Brain microvascular endothelial cell (primary cell): ENCODE data around the gene OR6X1.

Experiments
- DNase-seq: peaks from one replicate; pipeline ENCODE4 v3.0.0-alpha.2; 2020
- H3K27ac ChIP-seq: fragments of 250-450 bp; sonication (Bioruptor Pico); 2 replicates; pipeline ENCODE4 v1.5.1; 2020; ENCODE audit warnings: mild to moderate bottlenecking, moderate library complexity
- H3K27me3 ChIP-seq: fragments of 250-450 bp; sonication (Bioruptor Pico); replicated peaks from 2 replicates; pipeline ENCODE4 v1.5.1; 2020; ENCODE audit warnings: mild to moderate bottlenecking
- H3K36me3 ChIP-seq: fragments of 250-450 bp; sonication (Bioruptor Pico); replicated peaks from 2 replicates; pipeline ENCODE4 v1.5.1; 2020; ENCODE audit warnings: mild to moderate bottlenecking
- H3K4me3 ChIP-seq: 2 replicates; pipeline ENCODE4 v1.5.1; 2011; ENCODE audit warnings: low read depth, mild to moderate bottlenecking, control low read depth, low read length, moderate library complexity
- in situ Hi-C: cut with HindIII; loops from 2 replicates; pipeline ENCODE4 v1.10.0; 2017; ENCODE audit warnings: low sequenced_read_pairs, low pct_ligation_motif_present
- TF ChIP-seq, protein P1 (sequence below): IDR thresholded peaks from 2 replicates; pipeline ENCODE4 v1.5.1; 2011; ENCODE audit warnings: low read depth, mild to moderate bottlenecking, moderate library complexity, low read length, control low read depth, inconsistent platforms; ENCODE audit errors: missing control alignments

OR6X1 gene

DNA sequence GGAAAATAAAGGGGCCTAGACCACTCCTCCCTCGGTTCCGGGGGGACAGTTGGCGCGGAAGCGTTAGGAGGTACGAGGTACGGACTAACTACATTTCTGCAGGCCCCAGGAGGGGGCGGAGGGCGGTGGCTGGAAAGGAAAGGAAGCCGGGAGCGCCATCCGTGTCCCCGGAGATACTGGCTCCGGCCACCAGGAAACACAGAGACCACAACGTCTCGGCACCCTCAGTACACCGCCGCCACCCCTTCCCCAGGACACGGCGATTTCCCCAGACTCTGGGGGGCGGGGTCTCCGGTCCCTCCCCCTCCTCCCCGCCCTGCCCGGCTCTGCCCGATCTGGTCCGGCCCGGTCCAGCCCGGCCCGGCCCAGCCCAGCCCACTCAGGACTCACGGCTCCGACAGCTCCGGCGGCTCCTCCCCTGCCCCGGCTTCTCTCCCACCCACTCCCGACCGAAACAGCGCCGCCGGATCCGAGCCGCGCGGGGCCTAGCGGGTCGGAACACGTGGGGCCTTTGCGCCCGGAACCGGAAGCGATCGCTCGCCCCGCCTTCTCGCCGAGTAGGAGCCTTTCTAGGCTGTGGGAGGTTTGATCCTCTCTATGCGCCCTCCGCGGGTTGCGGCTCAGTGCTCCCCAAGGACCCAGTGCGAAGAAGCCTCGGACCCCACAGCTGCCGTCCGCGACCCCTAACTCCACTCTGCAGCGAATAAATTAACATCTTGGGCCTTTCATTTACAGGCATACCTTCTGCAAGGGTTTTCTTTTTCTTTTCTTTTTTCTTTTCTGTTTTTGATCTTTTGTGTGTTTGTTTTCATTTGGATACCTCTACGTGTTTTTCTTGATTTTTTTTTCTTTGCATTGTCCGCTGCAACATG lies 12.9 kb downstream of the OR6X1 start, which contains the start of gene ZNF202:
TSS of gene ZNF202 (minus strand) at position 502 of the 872 bp plus-strand sequence. CDS start 10,772 bp downstream, outside the sequence.
- H3K27me3 ChIP-seq = no peaks in the 10 kb centered on the region
- DNase-seq = peak; percentile 80
- TF ChIP-seq, protein P1, sequence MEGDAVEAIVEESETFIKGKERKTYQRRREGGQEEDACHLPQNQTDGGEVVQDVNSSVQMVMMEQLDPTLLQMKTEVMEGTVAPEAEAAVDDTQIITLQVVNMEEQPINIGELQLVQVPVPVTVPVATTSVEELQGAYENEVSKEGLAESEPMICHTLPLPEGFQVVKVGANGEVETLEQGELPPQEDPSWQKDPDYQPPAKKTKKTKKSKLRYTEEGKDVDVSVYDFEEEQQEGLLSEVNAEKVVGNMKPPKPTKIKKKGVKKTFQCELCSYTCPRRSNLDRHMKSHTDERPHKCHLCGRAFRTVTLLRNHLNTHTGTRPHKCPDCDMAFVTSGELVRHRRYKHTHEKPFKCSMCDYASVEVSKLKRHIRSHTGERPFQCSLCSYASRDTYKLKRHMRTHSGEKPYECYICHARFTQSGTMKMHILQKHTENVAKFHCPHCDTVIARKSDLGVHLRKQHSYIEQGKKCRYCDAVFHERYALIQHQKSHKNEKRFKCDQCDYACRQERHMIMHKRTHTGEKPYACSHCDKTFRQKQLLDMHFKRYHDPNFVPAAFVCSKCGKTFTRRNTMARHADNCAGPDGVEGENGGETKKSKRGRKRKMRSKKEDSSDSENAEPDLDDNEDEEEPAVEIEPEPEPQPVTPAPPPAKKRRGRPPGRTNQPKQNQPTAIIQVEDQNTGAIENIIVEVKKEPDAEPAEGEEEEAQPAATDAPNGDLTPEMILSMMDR = peak; percentile 30
- in situ Hi-C loops = no loop called here
- H3K36me3 ChIP-seq = peaks cover 10% of the 10 kb centered on the region
- peak within 1 kb of the TSS; percentile 88 for H3K4me3 ChIP-seq
- H3K27ac ChIP-seq = peak within 1 kb of the TSS; percentile 66

DNA sequence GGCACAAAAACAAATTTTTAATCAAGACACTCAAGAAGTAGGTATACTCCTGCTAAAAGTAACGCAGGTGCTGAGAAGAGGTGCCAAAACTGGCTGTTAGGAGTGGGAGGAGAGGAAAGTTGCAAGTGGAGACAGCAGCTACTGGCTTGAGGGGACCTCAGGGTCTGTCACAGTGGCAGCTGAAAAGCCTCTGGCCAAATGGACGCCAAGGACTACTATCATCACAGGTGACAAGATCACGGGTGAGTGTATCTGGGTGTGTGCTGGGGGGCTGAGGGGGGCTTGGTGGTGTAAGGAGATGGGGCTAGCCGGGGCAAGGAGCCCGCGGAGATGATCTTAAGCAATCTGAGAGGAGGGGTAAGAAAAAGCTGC lies 13.5 kb downstream of the OR6X1 start:
- in situ Hi-C loops = no loop called here

DNA sequence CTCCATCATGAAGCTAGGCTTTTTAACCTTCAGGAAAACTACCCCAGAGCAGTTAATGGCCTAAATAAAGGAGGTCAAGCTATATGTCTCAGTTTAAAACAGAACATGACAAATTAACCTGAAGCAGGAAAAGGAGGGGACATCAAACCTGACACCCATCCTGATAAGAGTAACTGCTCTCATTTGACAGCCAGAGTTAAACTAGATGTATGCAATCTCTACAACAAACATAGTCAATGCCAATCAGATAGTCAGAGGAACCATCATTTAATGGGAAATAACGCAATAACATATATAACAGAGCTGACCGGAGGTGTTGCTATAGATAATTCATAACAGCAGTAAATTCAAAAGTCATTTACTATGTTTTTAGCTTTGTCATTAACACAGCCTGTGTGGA lies 15.9 kb downstream of the OR6X1 start:
- TF ChIP-seq, protein P1 = no peak
- Histone ChIP-seq H3K4me3 (no peak overlapping the region), H3K27ac (no peak overlapping the region), H3K27me3 (no peaks in the 10 kb centered on the region), H3K36me3 (peaks cover 24% of the 10 kb centered on the region)
- in situ Hi-C loops = no loop called here
- no peak for DNase-seq

More for the DNA sequence above, 13.5 kb downstream of the OR6X1 start:
- DNase-seq = no peak
- peak overlapping the region; percentile 88 for H3K4me3 ChIP-seq
- peak overlapping the region; percentile 66 for H3K27ac ChIP-seq
- peaks cover 10% of the 10 kb centered on the region for H3K36me3 ChIP-seq
- H3K27me3 ChIP-seq = no peaks in the 10 kb centered on the region
- TF ChIP-seq, protein P1 = no peak

DNA sequence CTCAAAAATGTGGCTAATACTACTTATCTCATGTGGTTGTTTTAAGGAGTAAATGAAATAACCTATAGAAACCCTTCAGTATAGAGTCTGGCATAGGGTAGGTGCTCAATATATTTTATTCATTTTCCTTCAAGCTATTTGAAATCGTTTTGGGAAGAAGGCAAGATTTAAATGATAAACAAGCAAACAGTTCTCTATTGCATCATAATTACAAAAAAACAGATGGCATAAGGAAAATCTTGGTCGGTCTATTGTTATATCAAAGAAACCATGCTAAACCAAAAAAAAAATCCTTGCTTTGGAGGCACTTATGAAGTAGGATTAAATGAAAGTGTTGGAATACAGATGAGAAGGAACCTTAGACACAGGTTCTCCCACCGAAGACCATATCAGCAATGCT lies 17.5 kb downstream of the OR6X1 start:
- TF ChIP-seq, protein P1 = no peak
- DNase-seq = no peak
- in situ Hi-C loops = no loop called here
- Histone ChIP-seq H3K27me3 (no peaks in the 10 kb centered on the region), H3K4me3 (no peak overlapping the region), H3K27ac (no peak overlapping the region), H3K36me3 (peaks cover 24% of the 10 kb centered on the region)

GRCh38 chr11:123729602-123730001 lies 24.7 kb downstream of the OR6X1 start:
- peaks cover 59% of the 10 kb centered on the region for H3K36me3 ChIP-seq
- no peak overlapping the region for H3K4me3 ChIP-seq
- in situ Hi-C loops = no loop called here
- H3K27ac ChIP-seq = no peak overlapping the region
- H3K27me3 ChIP-seq = no peaks in the 10 kb centered on the region
- TF ChIP-seq, protein P1 = no peak
- DNase-seq = no peak
